Endothelial cell of umbilical vein (primary cell): ENCODE data around the gene CCNB3. TPM values are rescaled to one million over a fixed set of nuclear protein-coding genes. Genes with fewer than 3 reads are reported as not detected.

ENCODE experiments used
- BruUV-seq: library from RNA; stranded (reverse); fragments of 400-500 nt; replicated peaks from 2 replicates; lab custom pipeline; 2021; lab: Mats Ljungman, UMichigan
- CTCF ChIA-PET: fragments of 300-600, 350-600 bp; sonication (Branson Sonifier 250); formaldehyde crosslinking; loops from one replicate; lab custom pipeline; 2021; ENCODE audit warnings: antibody characterized with exemption, inconsistent platforms; lab: Charles Lee
- POLR2A ChIA-PET: fragments of 300-600, 350-600 bp; sonication (Branson Sonifier 250); formaldehyde crosslinking; loops from one replicate; lab custom pipeline; 2021; ENCODE audit warnings: antibody characterized with exemption, inconsistent platforms; lab: Charles Lee
- DNase-seq: peaks from one replicate; pipeline ENCODE4 v3.0.0-alpha.2; 2011; ENCODE audit warnings: low read depth, low spot score
- FAIRE-seq: peaks from 2 replicates; lab custom pipeline; 2011; peaks lifted over from hg19 to GRCh38; lab: Jason Lieb, UNC
- H2AFZ ChIP-seq: 2 replicates; pipeline ENCODE4 v1.6.0; 2012; ENCODE audit warnings: low read depth, low read length, control low read depth, inconsistent platforms
- H3K27ac ChIP-seq: 2 replicates; pipeline ENCODE4 v1.5.1; 2011; ENCODE audit warnings: low read depth, mild to moderate bottlenecking, control low read depth, low read length, moderate library complexity; ENCODE audit not compliant: insufficient read depth
- H3K27me3 ChIP-seq, 2 experiments: 2 replicates each; pipeline versions ENCODE4 v1.6.0 to v1.6.1; 2011; ENCODE audit warnings: low read length in 2 of 2, mixed read lengths in 1 of 2; ENCODE audit not compliant: control insufficient read depth in 2 of 2, insufficient read depth in 2 of 2
- H3K36me3 ChIP-seq, 2 experiments: 2 replicates in 1 of 2; 3 replicates in 1 of 2; pipeline ENCODE4 v1.5.1; 2011; ENCODE audit warnings: low read length in 2 of 2, mild to moderate bottlenecking in 1 of 2, moderate library complexity in 1 of 2; ENCODE audit not compliant: control insufficient read depth in 2 of 2, insufficient read depth in 2 of 2; ENCODE audit errors: extremely low read depth in 1 of 2
- H3K4me1 ChIP-seq: 3 replicates; pipeline ENCODE4 v1.5.1; 2011; ENCODE audit warnings: mild to moderate bottlenecking, low read length; ENCODE audit not compliant: control insufficient read depth, insufficient read depth; ENCODE audit errors: extremely low read depth
- H3K4me2 ChIP-seq: 2 replicates; pipeline ENCODE4 v1.6.1; 2011; ENCODE audit warnings: low read length, control low read depth, mixed read lengths; ENCODE audit not compliant: insufficient read depth
- H3K4me3 ChIP-seq, 3 experiments: fragments of 200-600 bp in 1 of 3; sonication (generic), shearing (Covaris generic) in 1 of 3; replicated peaks in 1 of 3; 2 replicates each; pipeline ENCODE4 v1.5.1; 2011 to 2016; ENCODE audit warnings: control low read depth in 3 of 3, low read length in 3 of 3, mild to moderate bottlenecking in 2 of 3, inconsistent platforms in 1 of 3, low read depth in 1 of 3, moderate library complexity in 1 of 3; ENCODE audit not compliant: insufficient read depth in 1 of 3
- H3K79me2 ChIP-seq: 2 replicates; pipeline ENCODE4 v1.6.0; 2012; ENCODE audit warnings: low read length, inconsistent platforms; ENCODE audit not compliant: control insufficient read depth, insufficient read depth
- H3K9ac ChIP-seq: replicated peaks from 2 replicates; pipeline ENCODE3; 2011; ENCODE audit warnings: low read length, control low read depth; ENCODE audit not compliant: insufficient read depth; ENCODE audit errors: extremely low read depth
- H3K9me1 ChIP-seq: replicated peaks from 3 replicates; pipeline ENCODE4 v1.6.0; 2011; ENCODE audit warnings: mild to moderate bottlenecking, low read length; ENCODE audit not compliant: control insufficient read depth, insufficient read depth; ENCODE audit errors: extremely low read depth
- H3K9me3 ChIP-seq: replicated peaks from 2 replicates; pipeline ENCODE4 v1.5.1; 2012; ENCODE audit warnings: low read length, inconsistent platforms; ENCODE audit not compliant: control insufficient read depth, insufficient read depth
- H4K20me1 ChIP-seq: replicated peaks from 2 replicates; pipeline ENCODE3; 2011; ENCODE audit warnings: mild to moderate bottlenecking, low read length; ENCODE audit not compliant: control insufficient read depth, insufficient read depth; ENCODE audit errors: extremely low read depth
- CTCF ChIP-seq, 2 donors: IDR thresholded peaks; 1 replicate in 1 of 2; 2 replicates in 1 of 2; pipeline ENCODE4 v1.5.1; 2011; ENCODE audit warnings: low read length in 2 of 2, mild to moderate bottlenecking in 2 of 2, moderate library complexity in 2 of 2, control low read depth in 1 of 2, inconsistent platforms in 1 of 2, low read depth in 1 of 2; ENCODE audit not compliant: insufficient read depth in 1 of 2; ENCODE audit errors: extremely low read depth in 1 of 2
- EZH2 ChIP-seq: IDR thresholded peaks from 2 replicates; pipeline ENCODE4 v1.6.1; 2012; ENCODE audit warnings: borderline replicate concordance, low read depth, mild to moderate bottlenecking, moderate library complexity, low read length, inconsistent platforms; ENCODE audit not compliant: severe bottlenecking
- FOS ChIP-seq: IDR thresholded peaks from 2 replicates; pipeline ENCODE4 v1.6.1; 2011; ENCODE audit warnings: mild to moderate bottlenecking, low read length, moderate library complexity, borderline replicate concordance; ENCODE audit not compliant: insufficient read depth
- GATA2 ChIP-seq: IDR thresholded peaks from 2 replicates; pipeline ENCODE4 v1.7.0; 2011; ENCODE audit warnings: low read depth, mild to moderate bottlenecking, moderate library complexity, mixed read lengths, low read length; ENCODE audit not compliant: insufficient read length, insufficient read depth
- JUN ChIP-seq: IDR thresholded peaks from 2 replicates; pipeline ENCODE4 v1.6.1; 2011; ENCODE audit warnings: borderline replicate concordance, low read depth; ENCODE audit not compliant: insufficient read length, insufficient read depth
- MYC ChIP-seq: IDR thresholded peaks from one replicate; pipeline ENCODE4 v1.6.1; 2011; ENCODE audit warnings: mild to moderate bottlenecking, low read depth, low read length
- POLR2A ChIP-seq: IDR thresholded peaks from 2 replicates; pipeline ENCODE4 v1.6.1; 2012; ENCODE audit warnings: low read depth, mild to moderate bottlenecking, control low read depth, low read length
- POLR2AphosphoS5 ChIP-seq: IDR thresholded peaks from 2 replicates; pipeline ENCODE4 v1.6.1; 2012; ENCODE audit warnings: low read depth, mild to moderate bottlenecking, control low read depth, low read length, moderate library complexity; ENCODE audit not compliant: insufficient read depth
- dilution Hi-C: fragments of 300-500 bp; cut with MboI; formaldehyde crosslinking; loops from one replicate; pipeline ENCODE4 v1.15.0; 2019; ENCODE audit warnings: low sequenced_read_pairs; ENCODE audit not compliant: extremely low pct_ligation_motif_present
- intact Hi-C: fragments of 100-400 bp; cut with micrococcal nuclease; formaldehyde crosslinking; loops from one replicate; pipeline ENCODE4 v1.10.0; 2022
- polyA plus RNA-seq, 4 experiments: library from polyadenylated mRNA; depleted of rRNA in 3 of 4; stranded (reverse) in 3 of 4; unstranded in 1 of 4; fragments of >200 nt; gene quantifications; 2 replicates each; pipeline versions ENCODE4 v1.2.1 to v1.2.3, GENCODE V29; 2011 to 2012; ENCODE audit warnings: missing spikeins in 1 of 4
- total RNA-seq: library from RNA; stranded (reverse); gene quantifications from 2 replicates; pipeline ENCODE4 v1.2.3, GENCODE V29; 2021
- TF ChIP-seq, protein P1 (sequence below): IDR thresholded peaks from 2 replicates; pipeline ENCODE4 v1.6.1; 2011; ENCODE audit not compliant: insufficient read depth, insufficient read length

CCNB3 gene
- total and polyA plus RNA-seq, 2 donors (not counting 3 experiments of a cell fraction or from before 2014, with no cell fraction given): 0.77 to 1.9 TPM

GRCh38 chrX:50167366-50167765 lies 37.2 kb upstream of the CCNB3 start:
- no peak for DNase-seq
- no peaks in the 10 kb centered on the region for H3K27me3 ChIP-seq
- no peak overlapping the region for H3K4me3 ChIP-seq
- TF ChIP-seq EZH2 (no peak), CTCF (IDR thresholded peaks at IDR 0.05; ENCODE audit: extremely low read depth in 1 of 2, insufficient read depth in 1 of 2, low read depth in 1 of 2, low read length in 2 of 2) (no peak), POLR2A (no peak), POLR2AphosphoS5 (no peak), MYC (no peak), JUN (no peak), FOS (no peak), GATA2 (no peak)
- TF ChIP-seq, protein P1, sequence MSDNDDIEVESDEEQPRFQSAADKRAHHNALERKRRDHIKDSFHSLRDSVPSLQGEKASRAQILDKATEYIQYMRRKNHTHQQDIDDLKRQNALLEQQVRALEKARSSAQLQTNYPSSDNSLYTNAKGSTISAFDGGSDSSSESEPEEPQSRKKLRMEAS: no peak
- H3K27ac ChIP-seq: no peak overlapping the region
- H3K9me3 ChIP-seq: no peaks in the 10 kb centered on the region
- POLR2A ChIA-PET: no interaction called here
- H3K9me1 ChIP-seq: no peaks in the 10 kb centered on the region
- BruUV-seq: no TSS peak
- no peaks in the 10 kb centered on the region for H3K36me3 ChIP-seq
- no peak overlapping the region for H2AFZ ChIP-seq
- no peak overlapping the region for H3K4me2 ChIP-seq
- dilution Hi-C loops: no loop called here
- H3K9ac ChIP-seq: no peak overlapping the region
- H4K20me1 ChIP-seq: no peaks in the 10 kb centered on the region
- no peaks in the 10 kb centered on the region for H3K4me1 ChIP-seq
- intact Hi-C loops: no loop called here
- CTCF ChIA-PET: no interaction called here
- no peak for FAIRE-seq
- no peaks in the 10 kb centered on the region for H3K79me2 ChIP-seq
